Bronchus fibroblast of lung (primary cell): Measurements from ENCODE around the gene SLC6A12. TPM values are rescaled to one million over a fixed set of nuclear protein-coding genes. Genes with fewer than 3 reads are reported as not detected.

ENCODE experiments used
- total RNA-seq: library from RNA; depleted of rRNA; stranded (reverse); fragments of >200 nt; gene quantifications from 2 replicates; pipeline ENCODE4 v1.2.3, GENCODE V29; 2015

The SLC6A12 gene
- total RNA-seq: not detected in 2 replicates

DNA sequence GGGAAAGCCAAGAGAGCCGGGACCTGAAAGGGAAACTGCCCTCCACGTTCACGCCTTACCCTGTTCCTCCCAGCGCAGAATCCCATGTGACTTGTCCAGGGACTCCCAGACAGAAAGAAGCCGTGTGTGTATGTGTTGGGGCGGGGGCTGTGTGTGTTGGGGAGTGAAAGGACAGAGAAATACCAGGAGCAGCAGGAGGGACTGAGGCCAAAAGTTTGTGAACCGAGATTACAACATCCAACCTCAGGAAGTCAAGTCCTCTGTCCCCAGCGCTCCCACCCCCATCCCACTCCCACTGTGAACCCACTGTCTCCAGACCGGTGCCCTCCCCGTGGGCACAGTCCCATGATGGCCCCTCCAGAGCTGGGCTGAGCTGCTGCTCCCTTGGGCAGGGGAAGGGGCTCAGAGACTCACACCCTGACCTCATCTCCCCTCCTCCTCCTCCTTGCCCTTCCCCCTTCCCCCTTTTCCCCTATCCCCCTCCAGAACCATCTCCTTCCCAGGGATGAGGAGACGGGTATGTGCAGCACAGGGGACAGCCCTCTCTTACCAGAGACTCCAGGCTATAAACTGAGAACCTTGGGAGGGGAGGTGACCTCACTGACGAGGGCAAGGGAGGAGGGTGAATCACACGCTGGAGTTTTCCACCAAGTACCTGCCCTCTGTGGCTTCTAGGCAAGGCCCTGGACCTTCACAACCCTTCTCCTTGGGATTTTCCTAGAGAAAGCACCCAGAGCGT is at the start of gene SLC6A12:
Gene SLC6A12, minus strand, starts transcription at position 155 of the 739 bp plus-strand sequence. CDS start 4,171 bp downstream, outside the sequence.

DNA sequence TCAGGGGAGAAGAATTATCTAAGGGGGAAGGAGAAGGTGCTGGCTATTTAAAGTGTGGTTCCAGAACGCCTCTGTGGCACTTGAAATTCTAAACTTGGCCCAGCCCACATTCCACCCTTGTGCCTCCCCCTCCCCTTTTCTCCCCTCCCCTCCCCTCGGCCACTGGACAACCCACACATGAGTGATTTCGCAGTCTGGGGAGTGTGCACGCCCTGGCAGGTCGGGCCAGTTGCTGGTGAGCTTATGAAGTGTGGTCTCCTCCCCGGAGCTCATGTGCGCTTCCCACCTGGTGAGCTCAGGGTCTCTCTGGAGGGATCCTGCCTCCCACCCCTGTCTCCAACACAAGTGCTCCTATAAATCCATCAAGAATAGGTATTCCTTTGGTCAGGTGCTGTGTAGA is 48.9 kb upstream of the SLC6A12 start, which contains the start of gene SLC6A13:
Gene SLC6A13, minus strand, starts transcription at position 20 of the 400 bp plus-strand sequence. CDS start 2,784 bp downstream, outside the sequence.

Other genes starting within 250 kb of the SLC6A12 start
- gene IQSEC3, start 147.4 kb downstream of the SLC6A12 start, total RNA-seq: not detected in 2 replicates
- gene SLC6A13, start 48.7 kb upstream of the SLC6A12 start, total RNA-seq: not detected in 2 replicates
- 19.6 and 22.7 TPM in 2 replicates for gene KDM5A, start 175.2 kb upstream of the SLC6A12 start, total RNA-seq
- gene CCDC77, start 187.5 kb upstream of the SLC6A12 start, total RNA-seq: 8.7 and 10.0 TPM in 2 replicates
- under 0.01 TPM in 2 replicates for gene B4GALNT3, start 245.8 kb upstream of the SLC6A12 start, total RNA-seq